ENCODE measurements around the gene IFITM10.

DNA sequence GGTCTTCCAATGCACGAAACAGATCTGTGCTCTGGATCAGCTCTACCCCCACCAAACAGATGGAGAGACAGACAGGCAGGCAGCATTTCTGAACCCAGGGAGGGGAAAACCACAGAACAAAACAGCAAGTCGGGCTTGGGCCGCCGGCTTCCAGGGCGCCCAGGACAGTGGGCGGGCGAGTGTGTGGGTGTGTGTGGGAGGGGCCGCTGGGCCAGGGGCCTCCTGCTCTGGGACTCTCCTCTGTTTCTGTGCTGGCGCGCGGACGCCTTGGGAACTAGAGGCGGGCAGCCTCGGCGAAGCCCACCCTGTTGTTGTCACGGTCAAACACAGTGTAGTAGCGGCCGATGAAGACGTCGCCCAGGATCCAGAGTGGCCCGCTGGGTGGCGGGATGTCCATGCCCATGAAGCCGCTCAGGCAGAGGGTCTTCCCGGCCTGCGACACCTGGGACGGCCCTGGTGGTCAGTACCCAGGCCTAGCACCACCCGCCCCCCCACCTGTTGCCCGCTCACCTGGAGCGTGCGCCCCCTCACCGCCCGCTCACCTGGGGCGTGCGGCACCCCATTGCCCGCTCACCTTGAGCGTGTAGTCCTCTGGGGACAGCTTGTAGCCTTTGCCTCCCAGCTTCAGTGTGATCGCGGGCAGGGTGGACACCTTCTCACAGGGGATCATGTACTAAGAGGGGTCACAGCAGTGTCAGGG, 3.0 kb upstream of the IFITM10 start:
- TF ChIP-seq GABPA (IDR thresholded peaks at IDR 0.05; ENCODE audit: low read depth) (no peak), SIN3A (IDR thresholded peaks at IDR 0.05; ENCODE audit: borderline replicate concordance, low read depth, low read length) (no peak), FOXM1 (IDR thresholded peaks at IDR 0.05; ENCODE audit: low read depth) (no peak)
- TF ChIP-seq, protein P1, sequence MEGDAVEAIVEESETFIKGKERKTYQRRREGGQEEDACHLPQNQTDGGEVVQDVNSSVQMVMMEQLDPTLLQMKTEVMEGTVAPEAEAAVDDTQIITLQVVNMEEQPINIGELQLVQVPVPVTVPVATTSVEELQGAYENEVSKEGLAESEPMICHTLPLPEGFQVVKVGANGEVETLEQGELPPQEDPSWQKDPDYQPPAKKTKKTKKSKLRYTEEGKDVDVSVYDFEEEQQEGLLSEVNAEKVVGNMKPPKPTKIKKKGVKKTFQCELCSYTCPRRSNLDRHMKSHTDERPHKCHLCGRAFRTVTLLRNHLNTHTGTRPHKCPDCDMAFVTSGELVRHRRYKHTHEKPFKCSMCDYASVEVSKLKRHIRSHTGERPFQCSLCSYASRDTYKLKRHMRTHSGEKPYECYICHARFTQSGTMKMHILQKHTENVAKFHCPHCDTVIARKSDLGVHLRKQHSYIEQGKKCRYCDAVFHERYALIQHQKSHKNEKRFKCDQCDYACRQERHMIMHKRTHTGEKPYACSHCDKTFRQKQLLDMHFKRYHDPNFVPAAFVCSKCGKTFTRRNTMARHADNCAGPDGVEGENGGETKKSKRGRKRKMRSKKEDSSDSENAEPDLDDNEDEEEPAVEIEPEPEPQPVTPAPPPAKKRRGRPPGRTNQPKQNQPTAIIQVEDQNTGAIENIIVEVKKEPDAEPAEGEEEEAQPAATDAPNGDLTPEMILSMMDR (IDR thresholded peaks at IDR 0.05) = no peak

All from SK-N-SH (cell line).